NCI-H1092 (cell line): ENCODE results near the gene RAB11FIP4.
A peak's percentile ranks its signal among the peaks of the same experiment; 100 is the strongest.
"Not testable (repeated sequence)": the region's sequence is repeated elsewhere in the genome, so short reads cannot be mapped to it uniquely, and the experiment has no call there.

Experiments
- DNase-seq: peaks from one replicate; lab custom pipeline; 2025; lab: John Stamatoyannopoulos, UW

The RAB11FIP4 gene

GRCh38 chr17:31391496-31391949 lies at the start of gene RAB11FIP4:
RAB11FIP4 (plus strand) TSS chr17:31391675; CDS start chr17:31391853, 178 bp downstream.
- DNase-seq: no peak

GRCh38 chr17:31345191-31345747 lies 46.2 kb upstream of the RAB11FIP4 start:
- not testable (repeated sequence) for DNase-seq

GRCh38 chr17:31349454-31349853 lies 42.0 kb upstream of the RAB11FIP4 start:
- DNase-seq: no peak

GRCh38 chr17:31355935-31356334 lies 35.5 kb upstream of the RAB11FIP4 start:
- DNase-seq: no peak

GRCh38 chr17:31357091-31357490 lies 34.4 kb upstream of the RAB11FIP4 start:
- no peak for DNase-seq

GRCh38 chr17:31357839-31358394 lies 33.6 kb upstream of the RAB11FIP4 start:
- DNase-seq: no peak

- DNase-seq: no peak
These were observed 27.5 kb upstream of the RAB11FIP4 start for GRCh38 chr17:31364012-31364411.

- no peak for DNase-seq
These were observed 25.4 kb upstream of the RAB11FIP4 start for GRCh38 chr17:31366088-31366487.

- no peak for DNase-seq
These were observed 22.2 kb upstream of the RAB11FIP4 start for GRCh38 chr17:31369266-31369665.

GRCh38 chr17:31371511-31372097 lies 19.9 kb upstream of the RAB11FIP4 start:
- peak; percentile 10 for DNase-seq

- no peak for DNase-seq
These were observed 18.1 kb upstream of the RAB11FIP4 start for GRCh38 chr17:31373150-31374093.

- no peak for DNase-seq
These were observed 17.4 kb upstream of the RAB11FIP4 start for GRCh38 chr17:31374094-31374447.

- DNase-seq: no peak
These were observed 17.0 kb upstream of the RAB11FIP4 start for GRCh38 chr17:31374503-31374902.

- no peak for DNase-seq
These were observed 12.8 kb upstream of the RAB11FIP4 start for GRCh38 chr17:31378638-31379037.

- no peak for DNase-seq
These were observed 11.8 kb upstream of the RAB11FIP4 start for GRCh38 chr17:31379597-31380205.

GRCh38 chr17:31381165-31381668 lies 10.3 kb upstream of the RAB11FIP4 start:
- no peak for DNase-seq

- not testable (repeated sequence) for DNase-seq
These were observed 8.7 kb upstream of the RAB11FIP4 start for GRCh38 chr17:31382668-31383275.

- DNase-seq: not testable (repeated sequence)
These were observed 8.0 kb upstream of the RAB11FIP4 start for GRCh38 chr17:31383488-31383887.

- no peak for DNase-seq
These were observed 5.8 kb upstream of the RAB11FIP4 start for GRCh38 chr17:31385428-31386285.

- DNase-seq: no peak
These were observed 4.9 kb upstream of the RAB11FIP4 start for GRCh38 chr17:31386542-31387075.
